Liver (tissue), 3 donors: ENCODE results near the gene BOLA1.

ENCODE experiments used
- CTCF ChIP-seq: fragments of 150-350 bp; IDR thresholded peaks from 2 replicates; pipeline ENCODE4 v1.5.1; 2017; ENCODE audit warnings: improper control_type of control experiment, low read depth, low read length; ENCODE audit not compliant: missing input control
- GABPA ChIP-seq, 2 donors: IDR thresholded peaks in 1 of 2; conservative IDR thresholded peaks in 1 of 2; 2 replicates each; pipeline ENCODE4 v1.6.1; 2016; ENCODE audit warnings: antibody characterized with exemption in 2 of 2, mild to moderate bottlenecking in 1 of 2, moderate library complexity in 1 of 2
- RXRA ChIP-seq, 2 donors: IDR thresholded peaks; 2 replicates each; pipeline ENCODE4 v1.6.1; 2017 to 2018; ENCODE audit warnings: antibody characterized with exemption in 2 of 2, mild to moderate bottlenecking in 1 of 2
- donor health status: healthy.
- donor health status: healthy.

GRCh38 chr1:149906570-149907075 lies 7.3 kb downstream of the BOLA1 start:
- no peak for TF ChIP-seq CTCF
- no peak for TF ChIP-seq GABPA (IDR thresholded peaks at IDR 0.05 in 1 of 2, conservative IDR thresholded peaks at IDR 0.05 in 1 of 2)
- no peak for TF ChIP-seq RXRA (IDR thresholded peaks at IDR 0.05)
